Glomerular visceral epithelial cell (primary cell): Measurements from ENCODE around the gene CALCOCO1.
"Not testable (repeated sequence)": the region's sequence is repeated elsewhere in the genome, so short reads cannot be mapped to it uniquely, and the experiment has no call there.

Source experiments
- DNase-seq: peaks from one replicate; pipeline ENCODE4 v3.0.0-alpha.2; 2016; ENCODE audit errors: extremely low spot score

The CALCOCO1 gene

DNA sequence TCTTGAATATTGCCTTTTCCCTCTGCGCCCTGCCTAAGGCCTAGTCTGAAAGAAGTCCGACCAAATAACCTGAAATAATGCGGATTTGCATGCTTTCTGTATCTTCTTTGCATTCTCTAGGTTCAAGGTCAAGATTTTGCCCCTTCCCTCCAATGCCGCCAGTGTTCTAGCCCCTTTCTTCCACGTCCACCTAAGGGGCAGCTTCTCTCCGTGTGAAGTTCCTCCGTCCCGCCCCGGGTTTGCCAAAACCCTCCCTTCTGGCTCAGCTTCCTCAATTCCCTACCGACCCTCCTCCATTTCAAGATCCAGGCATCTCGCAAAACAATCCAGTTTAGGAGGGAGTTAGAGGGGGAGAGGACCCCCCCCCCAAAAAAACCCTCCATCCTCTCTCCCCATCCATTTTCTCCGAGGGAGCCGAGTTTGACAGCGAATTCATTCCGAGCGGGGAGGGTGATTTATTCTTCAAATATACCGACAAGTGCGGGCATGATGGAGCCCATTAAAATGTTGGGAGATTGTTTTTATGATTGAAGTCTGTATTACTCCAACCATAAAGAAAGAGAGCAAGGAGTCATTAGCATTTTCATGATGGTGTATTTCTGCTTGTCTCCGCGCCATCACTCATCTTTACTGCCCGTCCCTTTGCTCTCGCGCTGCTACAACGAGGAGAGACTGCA is 30.5 kb downstream of the CALCOCO1 start:
- no peak for DNase-seq

DNA sequence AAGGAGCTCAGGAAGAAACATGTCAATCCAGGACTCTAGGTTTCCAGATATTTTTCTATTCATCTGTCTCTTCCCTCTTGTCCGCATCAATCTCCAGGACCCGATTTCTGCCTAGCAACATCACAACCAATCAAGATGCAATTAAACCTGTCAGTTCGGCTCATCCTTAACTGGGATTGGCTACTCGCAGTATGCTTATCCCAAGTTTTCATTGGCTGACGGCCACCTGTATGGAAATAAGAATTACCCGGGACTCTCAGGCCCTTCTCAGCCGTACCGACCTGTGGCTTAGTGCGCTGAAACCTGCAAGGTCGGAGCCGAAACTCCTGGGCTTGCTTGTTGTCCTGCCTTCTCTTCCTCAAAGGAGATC is 31.0 kb downstream of the CALCOCO1 start:
- peak; percentile 84 for DNase-seq

GRCh38 chr12:53695152-53696145 is 31.8 kb downstream of the CALCOCO1 start:
- DNase-seq: peak; percentile 61

DNA sequence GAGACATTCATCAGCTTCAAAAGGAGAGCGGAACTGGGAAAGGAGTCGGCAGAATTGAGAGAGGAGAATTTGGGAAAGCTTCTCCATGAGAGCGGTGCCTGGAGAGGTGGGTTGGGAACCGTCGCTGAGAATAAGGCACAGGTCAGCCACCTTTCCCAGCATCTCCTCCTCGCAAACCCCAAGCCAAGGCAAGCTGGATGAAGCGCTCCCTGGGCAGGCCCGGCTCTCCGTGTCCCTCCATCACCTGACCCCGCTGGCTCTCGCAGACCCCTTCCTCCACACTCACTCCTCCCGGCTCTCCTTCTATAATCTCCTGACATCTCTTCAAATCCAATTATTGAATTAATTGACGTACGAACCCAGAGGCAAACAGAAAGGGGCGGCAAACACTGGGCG is 32.5 kb downstream of the CALCOCO1 start:
- no peak for DNase-seq

- no peak for DNase-seq
Measured at GRCh38 chr12:53688134-53688533, 39.1 kb downstream of the CALCOCO1 start.

GRCh38 chr12:53686436-53686835 is 40.8 kb downstream of the CALCOCO1 start:
- no peak for DNase-seq

- DNase-seq: no peak
Measured at GRCh38 chr12:53684654-53685220, 42.5 kb downstream of the CALCOCO1 start.

- no peak for DNase-seq
Measured at GRCh38 chr12:53683983-53684382, 43.3 kb downstream of the CALCOCO1 start.

- DNase-seq: no peak
Measured at GRCh38 chr12:53683494-53683893, 43.8 kb downstream of the CALCOCO1 start.

GRCh38 chr12:53680061-53680460 is 47.2 kb downstream of the CALCOCO1 start:
- not testable (repeated sequence) for DNase-seq

GRCh38 chr12:53677800-53678148 is 49.5 kb downstream of the CALCOCO1 start:
- no peak for DNase-seq

- no peak for DNase-seq
Measured at GRCh38 chr12:53677016-53677799, 50.0 kb downstream of the CALCOCO1 start.

- DNase-seq: no peak
Measured at GRCh38 chr12:53676656-53677015, 50.6 kb downstream of the CALCOCO1 start.

- DNase-seq: peak; percentile 99
Measured at GRCh38 chr12:53675701-53676607, 51.3 kb downstream of the CALCOCO1 start, which contains the start of gene ATP5MC2. Gene ATP5MC2 (minus strand): TSS chr12:53676083. CDS start chr12:53672614, 3,469 bp downstream.

- no peak for DNase-seq
Measured at GRCh38 chr12:53674977-53675700, 52.1 kb downstream of the CALCOCO1 start.

- DNase-seq: no peak
Measured at GRCh38 chr12:53670971-53671370, 56.3 kb downstream of the CALCOCO1 start.

DNA sequence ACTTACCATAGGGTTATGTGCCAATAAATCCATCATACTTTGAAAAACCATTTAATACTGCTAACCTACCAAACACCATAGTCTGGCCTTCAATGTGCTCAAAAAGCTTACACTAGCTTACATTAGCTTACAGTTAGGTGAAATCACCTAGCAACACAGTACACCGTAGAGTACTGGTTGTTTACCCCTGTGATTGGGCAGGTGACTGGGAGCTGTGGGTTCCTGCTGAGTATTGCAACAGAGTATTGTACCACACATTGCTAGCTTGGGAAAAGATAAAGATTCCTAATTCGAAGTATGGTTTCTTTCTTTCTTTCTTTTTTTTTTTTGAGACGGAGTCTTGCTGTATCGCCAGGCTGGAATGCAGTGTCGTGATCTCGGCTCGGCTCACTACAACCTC is 56.9 kb downstream of the CALCOCO1 start:
- no peak for DNase-seq

- no peak for DNase-seq
Measured at GRCh38 chr12:53667080-53667479, 60.2 kb downstream of the CALCOCO1 start.

GRCh38 chr12:53664936-53665335 is 62.3 kb downstream of the CALCOCO1 start:
- no peak for DNase-seq

DNA sequence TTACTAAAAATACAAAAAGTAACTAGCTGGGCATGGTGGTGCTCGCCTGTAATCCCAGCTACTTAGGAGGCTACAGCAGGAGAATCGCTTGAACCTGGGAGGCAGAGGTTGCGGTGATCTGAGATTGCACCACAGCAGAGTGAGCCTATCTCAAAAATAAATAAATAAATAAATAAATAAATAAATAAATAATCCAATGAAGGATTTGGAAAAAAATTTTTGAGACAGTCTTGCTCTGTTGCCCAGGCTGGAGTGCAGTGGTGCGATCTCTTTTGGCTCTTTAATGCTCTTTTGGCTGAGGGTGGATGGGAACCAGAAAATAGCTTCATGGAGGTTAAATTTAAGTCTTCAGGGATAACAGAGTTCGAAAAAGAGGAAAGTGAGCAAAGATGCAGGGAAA is 63.1 kb downstream of the CALCOCO1 start:
- no peak for DNase-seq
